ENCODE measurements around the gene UGGT1.

Gene UGGT1

GRCh38 chr2:128103407-128103806 lies 12.4 kb downstream of the UGGT1 start:
- no peak for DNase-seq (ENCODE audit: extremely low read depth in 1 of 2, low read depth in 1 of 2)

GRCh38 chr2:128105072-128105471 lies 14.1 kb downstream of the UGGT1 start:
- no peak for DNase-seq (ENCODE audit: extremely low read depth in 1 of 2, low read depth in 1 of 2)

GRCh38 chr2:128108166-128108565 lies 17.2 kb downstream of the UGGT1 start:
- DNase-seq (ENCODE audit: extremely low read depth in 1 of 2, low read depth in 1 of 2) = no peak

GRCh38 chr2:128109243-128109642 lies 18.2 kb downstream of the UGGT1 start:
- no peak for DNase-seq (ENCODE audit: extremely low read depth in 1 of 2, low read depth in 1 of 2)

- no peak for DNase-seq (ENCODE audit: extremely low read depth in 1 of 2, low read depth in 1 of 2)
Measured at GRCh38 chr2:128115921-128116623, 25.1 kb downstream of the UGGT1 start.

- no peak for DNase-seq (ENCODE audit: extremely low read depth in 1 of 2, low read depth in 1 of 2)
Measured at GRCh38 chr2:128134573-128134972, 43.6 kb downstream of the UGGT1 start.

- DNase-seq (ENCODE audit: extremely low read depth in 1 of 2, low read depth in 1 of 2) = no peak
Measured at GRCh38 chr2:128137094-128137616, 46.2 kb downstream of the UGGT1 start.

- DNase-seq (ENCODE audit: extremely low read depth in 1 of 2, low read depth in 1 of 2) = no peak
Measured at GRCh38 chr2:128139624-128140023, 48.6 kb downstream of the UGGT1 start.

- no peak for DNase-seq (ENCODE audit: extremely low read depth in 1 of 2, low read depth in 1 of 2)
Measured at GRCh38 chr2:128145651-128146050, 54.7 kb downstream of the UGGT1 start.

GRCh38 chr2:128153786-128154185 lies 62.8 kb downstream of the UGGT1 start:
- DNase-seq (ENCODE audit: extremely low read depth in 1 of 2, low read depth in 1 of 2) = no peak

- DNase-seq (ENCODE audit: extremely low read depth in 1 of 2, low read depth in 1 of 2) = no peak
Measured at GRCh38 chr2:128154225-128154624, 63.2 kb downstream of the UGGT1 start.

GRCh38 chr2:128155970-128156369 lies 65.0 kb downstream of the UGGT1 start:
- no peak for DNase-seq (ENCODE audit: extremely low read depth in 1 of 2, low read depth in 1 of 2)

GRCh38 chr2:128156812-128157211 lies 65.8 kb downstream of the UGGT1 start:
- DNase-seq (ENCODE audit: extremely low read depth in 1 of 2, low read depth in 1 of 2) = no peak

- no peak for DNase-seq (ENCODE audit: extremely low read depth in 1 of 2, low read depth in 1 of 2)
Measured at GRCh38 chr2:128157644-128158043, 66.6 kb downstream of the UGGT1 start.

GRCh38 chr2:128158176-128158575 lies 67.2 kb downstream of the UGGT1 start:
- no peak for DNase-seq (ENCODE audit: extremely low read depth in 1 of 2, low read depth in 1 of 2)

- no peak for DNase-seq (ENCODE audit: extremely low read depth in 1 of 2, low read depth in 1 of 2)
Measured at GRCh38 chr2:128159437-128159836, 68.4 kb downstream of the UGGT1 start.

- DNase-seq (ENCODE audit: extremely low read depth in 1 of 2, low read depth in 1 of 2) = no peak
Measured at GRCh38 chr2:128160616-128161275, 69.7 kb downstream of the UGGT1 start.

GRCh38 chr2:128162266-128162665 lies 71.3 kb downstream of the UGGT1 start:
- DNase-seq (ENCODE audit: extremely low read depth in 1 of 2, low read depth in 1 of 2) = no peak

GRCh38 chr2:128164311-128164710 lies 73.3 kb downstream of the UGGT1 start:
- DNase-seq (ENCODE audit: extremely low read depth in 1 of 2, low read depth in 1 of 2) = no peak

- no peak for DNase-seq (ENCODE audit: extremely low read depth in 1 of 2, low read depth in 1 of 2)
Measured at GRCh38 chr2:128166746-128167353, 75.8 kb downstream of the UGGT1 start.

GRCh38 chr2:128169094-128169493 lies 78.1 kb downstream of the UGGT1 start:
- no peak for DNase-seq (ENCODE audit: extremely low read depth in 1 of 2, low read depth in 1 of 2)

GRCh38 chr2:128169497-128169896 lies 78.5 kb downstream of the UGGT1 start:
- no peak for DNase-seq (ENCODE audit: extremely low read depth in 1 of 2, low read depth in 1 of 2)
